Suprapubic skin (tissue), 4 donors: ENCODE results near the gene ERMAP.
"Not testable (repeated sequence)": the region's sequence is repeated elsewhere in the genome, so short reads cannot be mapped to it uniquely, and the experiment has no call there.

ENCODE experiments used
- EP300 ChIP-seq: sonication (generic); formaldehyde crosslinking; IDR thresholded peaks from one replicate; pipeline ENCODE4 v1.6.1; 2017; ENCODE audit warnings: antibody characterized with exemption
- POLR2A ChIP-seq, 2 donors: fragments of 450-650 bp; IDR thresholded peaks; one replicate each; pipeline ENCODE4 v1.6.1; 2017; ENCODE audit warnings: antibody characterized with exemption in 2 of 2, mild to moderate bottlenecking in 2 of 2, moderate library complexity in 2 of 2
- POLR2AphosphoS5 ChIP-seq, 3 donors: sonication (generic); formaldehyde crosslinking; IDR thresholded peaks; one replicate each; pipeline ENCODE4 v1.6.1; 2017; ENCODE audit warnings: antibody characterized with exemption in 3 of 3
- TF ChIP-seq, protein P1 (sequence below), 2 donors: fragments of 200-600 bp in 1 of 2; fragments of 450-650 bp in 1 of 2; sonication (generic) in 1 of 2; IDR thresholded peaks; one replicate each; pipeline ENCODE4 v1.5.1; 2016 to 2019; ENCODE audit warnings: antibody characterized with exemption in 2 of 2, mild to moderate bottlenecking in 1 of 2, moderate library complexity in 1 of 2

- TF ChIP-seq, protein P1, sequence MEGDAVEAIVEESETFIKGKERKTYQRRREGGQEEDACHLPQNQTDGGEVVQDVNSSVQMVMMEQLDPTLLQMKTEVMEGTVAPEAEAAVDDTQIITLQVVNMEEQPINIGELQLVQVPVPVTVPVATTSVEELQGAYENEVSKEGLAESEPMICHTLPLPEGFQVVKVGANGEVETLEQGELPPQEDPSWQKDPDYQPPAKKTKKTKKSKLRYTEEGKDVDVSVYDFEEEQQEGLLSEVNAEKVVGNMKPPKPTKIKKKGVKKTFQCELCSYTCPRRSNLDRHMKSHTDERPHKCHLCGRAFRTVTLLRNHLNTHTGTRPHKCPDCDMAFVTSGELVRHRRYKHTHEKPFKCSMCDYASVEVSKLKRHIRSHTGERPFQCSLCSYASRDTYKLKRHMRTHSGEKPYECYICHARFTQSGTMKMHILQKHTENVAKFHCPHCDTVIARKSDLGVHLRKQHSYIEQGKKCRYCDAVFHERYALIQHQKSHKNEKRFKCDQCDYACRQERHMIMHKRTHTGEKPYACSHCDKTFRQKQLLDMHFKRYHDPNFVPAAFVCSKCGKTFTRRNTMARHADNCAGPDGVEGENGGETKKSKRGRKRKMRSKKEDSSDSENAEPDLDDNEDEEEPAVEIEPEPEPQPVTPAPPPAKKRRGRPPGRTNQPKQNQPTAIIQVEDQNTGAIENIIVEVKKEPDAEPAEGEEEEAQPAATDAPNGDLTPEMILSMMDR (IDR thresholded peaks at IDR 0.05), result not testable (repeated sequence)
- not testable (repeated sequence) for TF ChIP-seq POLR2A (IDR thresholded peaks at IDR 0.05); EP300; POLR2AphosphoS5 (IDR thresholded peaks at IDR 0.05)
These were observed 51.5 kb downstream of the ERMAP start for GRCh38 chr1:42868466-42868865.
